Panc1 (cell line): ENCODE results near the gene TNNI3K. TPM values are rescaled to one million over a fixed set of nuclear protein-coding genes. Genes with fewer than 3 reads are reported as not detected.

Source experiments
- ATAC-seq: fragments of 200-7000 bp; cut with Tn5 transposase; 2 replicates; pipeline ENCODE4 v1.9.1; 2020; ENCODE audit warnings: mild to moderate bottlenecking, moderate library complexity
- BruUV-seq: library from RNA; stranded (reverse); fragments of 400-500 nt; replicated peaks from 2 replicates; lab custom pipeline; 2021; lab: Mats Ljungman, UMichigan
- CTCF ChIA-PET: fragments of 300-600 bp; sonication (Branson Sonifier 250); formaldehyde crosslinking; loops from one replicate; lab custom pipeline; 2022; ENCODE audit warnings: antibody characterized with exemption; lab: Charles Lee
- POLR2A ChIA-PET: fragments of 300-600 bp; sonication (Branson Sonifier 250); formaldehyde crosslinking; loops from one replicate; lab custom pipeline; 2022; ENCODE audit warnings: antibody characterized with exemption; lab: Charles Lee
- DNase-seq: peaks from one replicate; pipeline ENCODE4 v3.0.0-alpha.2; 2010; ENCODE audit warnings: low read depth, low spot score
- H3K27ac ChIP-seq: 2 replicates; pipeline ENCODE4 v1.5.1; 2011; ENCODE audit warnings: mild to moderate bottlenecking, low read length, inconsistent platforms
- H3K27me3 ChIP-seq: fragments of 200-500 bp; sonication (Bioruptor generic); 2 replicates; pipeline ENCODE4 v1.6.0; 2014; ENCODE audit warnings: low read length, inconsistent platforms; ENCODE audit not compliant: control insufficient read depth, insufficient read depth
- H3K36me3 ChIP-seq: fragments of 200-500 bp; sonication (Bioruptor generic); 2 replicates; pipeline ENCODE4 v1.5.1; 2014; ENCODE audit warnings: inconsistent platforms, mild to moderate bottlenecking, low read length, moderate library complexity; ENCODE audit not compliant: control insufficient read depth, insufficient read depth
- H3K4me1 ChIP-seq: 2 replicates; pipeline ENCODE4 v1.5.1; 2011; ENCODE audit warnings: inconsistent platforms, mild to moderate bottlenecking, low read length, moderate library complexity; ENCODE audit not compliant: control insufficient read depth, insufficient read depth
- H3K4me3 ChIP-seq, 2 experiments: 2 replicates each; pipeline ENCODE4 v1.5.1; 2011 to 2012; ENCODE audit warnings: low read depth in 2 of 2, low read length in 2 of 2, mild to moderate bottlenecking in 2 of 2, inconsistent platforms in 1 of 2, moderate library complexity in 1 of 2
- H3K9me3 ChIP-seq: fragments of 200-500 bp; sonication (Bioruptor generic); 2 replicates; pipeline ENCODE4 v1.5.1; 2014; ENCODE audit warnings: low read depth, mild to moderate bottlenecking, inconsistent platforms, low read length, moderate library complexity; ENCODE audit not compliant: control insufficient read depth, insufficient read depth
- CTCF ChIP-seq: fragments of 450-650 bp; IDR thresholded peaks from 2 replicates; pipeline ENCODE4 v1.5.1; 2017; ENCODE audit warnings: mild to moderate bottlenecking
- POLR2AphosphoS5 ChIP-seq: IDR thresholded peaks from 2 replicates; pipeline ENCODE4 v1.6.1; 2012; ENCODE audit warnings: mild to moderate bottlenecking, low read depth, low read length, moderate library complexity
- REST ChIP-seq, 2 experiments: IDR thresholded peaks; 2 replicates each; pipeline ENCODE4 v1.6.1; 2011 to 2012; ENCODE audit warnings: low read depth in 2 of 2, control low read depth in 1 of 2, low read length in 1 of 2, mild to moderate bottlenecking in 1 of 2, moderate library complexity in 1 of 2; ENCODE audit not compliant: insufficient read depth in 1 of 2
- SIN3A ChIP-seq: IDR thresholded peaks from 2 replicates; pipeline ENCODE4 v1.6.1; 2012; ENCODE audit warnings: low read depth, mild to moderate bottlenecking, low read length, moderate library complexity, borderline replicate concordance; ENCODE audit not compliant: insufficient read depth
- TCF7L2 ChIP-seq: IDR thresholded peaks from 2 replicates; pipeline ENCODE4 v1.6.1; 2011; ENCODE audit warnings: mild to moderate bottlenecking, low read depth, low read length, inconsistent platforms
- in situ Hi-C: cut with HindIII; loops from 2 replicates; pipeline ENCODE4 v1.10.0; 2016; ENCODE audit warnings: low sequenced_read_pairs, low pct_unique_long_range_greater_than_20kb
- intact Hi-C: fragments of 100-400 bp; cut with micrococcal nuclease; formaldehyde crosslinking; loops from one replicate; pipeline ENCODE4 v1.10.0; 2022; ENCODE audit not compliant: unreplicated experiment
- total RNA-seq: library from RNA; stranded (reverse); gene quantifications from one replicate; pipeline ENCODE4 v1.2.1, GENCODE V29; 2021; ENCODE audit not compliant: unreplicated experiment

Gene TNNI3K
- total RNA-seq, 1 experiment from 2014 or later = not detected

GRCh38 chr1:74367175-74367813 is 132.1 kb downstream of the TNNI3K start:
- TF ChIP-seq REST (IDR thresholded peaks at IDR 0.05; ENCODE audit: insufficient read depth in 1 of 2, low read depth in 2 of 2, low read length in 1 of 2) (no peak), TCF7L2 (no peak), POLR2AphosphoS5 (no peak), SIN3A (no peak), CTCF (no peak)
- no TSS peak for BruUV-seq
- in situ Hi-C loops (no loop called here), intact Hi-C loops (no loop called here)
- no peaks in the 10 kb centered on the region for H3K4me1 ChIP-seq
- H3K4me3 ChIP-seq = no peak overlapping the region
- ChIA-PET POLR2A (no interaction called here), CTCF (no interaction called here)
- no peaks in the 10 kb centered on the region for H3K27me3 ChIP-seq
- no peak overlapping the region for H3K27ac ChIP-seq
- DNase-seq = no peak
- H3K9me3 ChIP-seq = no peaks in the 10 kb centered on the region
- no peak for ATAC-seq
- no peaks in the 10 kb centered on the region for H3K36me3 ChIP-seq

- BruUV-seq = no TSS peak
- Histone ChIP-seq H3K4me3 (no peak overlapping the region), H3K27me3 (no peaks in the 10 kb centered on the region), H3K9me3 (no peaks in the 10 kb centered on the region), H3K36me3 (no peaks in the 10 kb centered on the region), H3K4me1 (no peaks in the 10 kb centered on the region), H3K27ac (no peak overlapping the region)
- TF ChIP-seq CTCF (no peak), TCF7L2 (no peak), REST (IDR thresholded peaks at IDR 0.05; ENCODE audit: insufficient read depth in 1 of 2, low read depth in 2 of 2, low read length in 1 of 2) (no peak), SIN3A (no peak), POLR2AphosphoS5 (no peak)
- intact Hi-C loops = no loop called here
- in situ Hi-C loops = no loop called here
- ChIA-PET POLR2A (no interaction called here), CTCF (no interaction called here)
- DNase-seq = no peak
- ATAC-seq = no peak
Measured at GRCh38 chr1:74368335-74368734, 133.1 kb downstream of the TNNI3K start.
